Measurements from ENCODE around the gene ZFYVE1. TPM values are rescaled to one million over a fixed set of nuclear protein-coding genes. Genes with fewer than 3 reads are reported as not detected.
"Not testable (repeated sequence)": the region's sequence is repeated elsewhere in the genome, so short reads cannot be mapped to it uniquely, and the experiment has no call there.

ZFYVE1 gene
- total RNA-seq, 1 donor from 2014 or later: 30.7 TPM

DNA sequence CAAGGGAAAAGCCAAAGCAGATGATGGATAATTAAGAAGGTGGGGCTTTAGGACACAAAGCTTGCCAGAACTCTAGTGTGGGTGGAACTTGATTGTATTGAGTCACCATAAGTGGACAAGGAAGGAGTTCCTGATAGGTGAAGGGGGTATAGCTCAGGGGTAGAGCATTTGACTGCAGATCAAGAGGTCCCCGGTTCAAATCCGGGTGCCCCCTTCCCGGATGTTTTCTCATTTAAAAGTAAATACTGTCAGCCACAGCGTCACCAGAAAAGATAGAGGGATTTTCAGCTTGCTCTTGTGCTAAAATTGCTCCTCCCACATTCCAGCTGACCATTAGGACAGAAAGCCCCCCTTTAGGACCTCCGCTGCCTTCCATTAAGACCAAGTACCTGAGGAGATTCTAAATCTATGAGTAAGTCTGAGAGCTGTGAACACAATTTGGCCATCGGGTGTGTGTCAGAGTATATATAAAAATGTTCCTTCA, 64.0 kb downstream of the ZFYVE1 start:
- Mint-ChIP-seq H3K27ac (no peak overlapping the region), H3K4me1 (ENCODE audit: low read depth) (no peaks in the 10 kb centered on the region), H3K9me3 (ENCODE audit: low read depth) (no peaks in the 10 kb centered on the region), H3K36me3 (ENCODE audit: insufficient read depth) (peaks cover 19% of the 10 kb centered on the region), H3K4me3 (ENCODE audit: low read depth) (no peak overlapping the region), H3K27me3 (no peaks in the 10 kb centered on the region)
- no peak for DNase-seq (ENCODE audit: low spot score, unreplicated experiment)
- TF ChIP-seq, protein P1, sequence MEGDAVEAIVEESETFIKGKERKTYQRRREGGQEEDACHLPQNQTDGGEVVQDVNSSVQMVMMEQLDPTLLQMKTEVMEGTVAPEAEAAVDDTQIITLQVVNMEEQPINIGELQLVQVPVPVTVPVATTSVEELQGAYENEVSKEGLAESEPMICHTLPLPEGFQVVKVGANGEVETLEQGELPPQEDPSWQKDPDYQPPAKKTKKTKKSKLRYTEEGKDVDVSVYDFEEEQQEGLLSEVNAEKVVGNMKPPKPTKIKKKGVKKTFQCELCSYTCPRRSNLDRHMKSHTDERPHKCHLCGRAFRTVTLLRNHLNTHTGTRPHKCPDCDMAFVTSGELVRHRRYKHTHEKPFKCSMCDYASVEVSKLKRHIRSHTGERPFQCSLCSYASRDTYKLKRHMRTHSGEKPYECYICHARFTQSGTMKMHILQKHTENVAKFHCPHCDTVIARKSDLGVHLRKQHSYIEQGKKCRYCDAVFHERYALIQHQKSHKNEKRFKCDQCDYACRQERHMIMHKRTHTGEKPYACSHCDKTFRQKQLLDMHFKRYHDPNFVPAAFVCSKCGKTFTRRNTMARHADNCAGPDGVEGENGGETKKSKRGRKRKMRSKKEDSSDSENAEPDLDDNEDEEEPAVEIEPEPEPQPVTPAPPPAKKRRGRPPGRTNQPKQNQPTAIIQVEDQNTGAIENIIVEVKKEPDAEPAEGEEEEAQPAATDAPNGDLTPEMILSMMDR (IDR thresholded peaks at IDR 0.05; ENCODE audit: unreplicated experiment): no peak

DNA sequence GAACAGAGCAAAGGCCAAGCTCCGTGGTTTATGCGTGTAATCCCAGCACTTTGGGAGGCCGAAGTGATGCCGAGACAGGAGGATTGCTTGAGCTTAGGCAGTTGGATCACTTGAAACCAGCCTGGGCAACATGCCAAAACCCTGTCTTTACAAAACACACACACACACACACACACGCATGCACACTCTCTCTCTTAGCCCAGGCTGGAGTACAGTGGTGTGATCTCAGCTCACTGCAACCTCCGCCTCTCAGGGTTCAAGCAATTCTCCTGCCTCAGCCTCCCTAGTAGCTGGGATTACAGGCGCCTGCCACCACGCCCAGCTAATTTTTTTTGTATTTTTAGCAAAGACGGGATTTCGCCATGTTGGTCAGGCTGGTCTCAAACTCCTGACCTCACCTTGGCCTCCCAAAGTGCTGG, 64.6 kb downstream of the ZFYVE1 start:
- not testable (repeated sequence) for H3K27ac Mint-ChIP-seq; H3K9me3 Mint-ChIP-seq (ENCODE audit: low read depth); H3K4me3 Mint-ChIP-seq (ENCODE audit: low read depth); H3K4me1 Mint-ChIP-seq (ENCODE audit: low read depth); DNase-seq (ENCODE audit: low spot score, unreplicated experiment); H3K27me3 Mint-ChIP-seq
- H3K36me3 Mint-ChIP-seq (ENCODE audit: insufficient read depth): peaks cover 19% of the 10 kb centered on the region

DNA sequence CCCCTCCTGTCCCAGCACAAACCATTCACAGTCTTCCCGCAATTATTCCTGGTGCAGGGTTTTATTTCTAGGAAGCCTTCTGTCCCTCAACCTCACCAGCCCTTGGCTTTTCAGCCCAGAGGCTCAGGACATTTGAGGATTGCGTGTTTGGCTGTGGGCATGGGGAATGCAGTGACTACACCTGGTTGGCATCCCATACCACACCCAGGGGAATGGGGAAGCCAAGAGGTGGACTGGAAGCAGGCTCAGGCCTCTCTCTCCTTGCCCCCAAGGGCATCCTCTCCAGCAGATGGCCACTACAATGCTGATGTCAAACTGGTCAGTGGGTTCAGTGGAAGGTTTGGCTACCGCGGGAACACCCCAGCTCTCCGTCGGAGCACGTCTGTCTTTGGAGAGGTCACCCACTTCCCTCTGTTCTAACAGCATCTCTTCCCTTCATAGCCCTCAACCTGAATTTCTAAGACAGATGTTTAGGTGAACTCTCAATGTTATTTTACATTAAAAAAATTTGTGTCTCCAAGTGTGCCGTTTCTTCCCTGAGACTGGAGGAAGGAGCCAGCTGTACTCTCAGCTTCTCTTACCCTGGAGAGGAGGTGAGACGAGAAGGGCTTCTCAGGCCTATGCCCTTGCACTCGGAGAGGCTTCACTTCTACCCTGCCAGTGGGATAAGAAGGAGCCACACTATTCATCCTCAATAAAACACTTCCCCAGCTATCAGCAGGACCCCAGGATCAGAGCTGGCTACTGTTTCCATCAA, 65.1 kb downstream of the ZFYVE1 start:
- Mint-ChIP-seq H3K27me3 (no peaks in the 10 kb centered on the region), H3K36me3 (ENCODE audit: insufficient read depth) (peaks cover 17% of the 10 kb centered on the region), H3K9me3 (ENCODE audit: low read depth) (no peaks in the 10 kb centered on the region), H3K4me3 (ENCODE audit: low read depth) (no peak overlapping the region), H3K27ac (no peak overlapping the region), H3K4me1 (ENCODE audit: low read depth) (no peaks in the 10 kb centered on the region)
- no peak for DNase-seq (ENCODE audit: low spot score, unreplicated experiment)
- TF ChIP-seq, protein P1 (IDR thresholded peaks at IDR 0.05; ENCODE audit: unreplicated experiment): no peak

DNA sequence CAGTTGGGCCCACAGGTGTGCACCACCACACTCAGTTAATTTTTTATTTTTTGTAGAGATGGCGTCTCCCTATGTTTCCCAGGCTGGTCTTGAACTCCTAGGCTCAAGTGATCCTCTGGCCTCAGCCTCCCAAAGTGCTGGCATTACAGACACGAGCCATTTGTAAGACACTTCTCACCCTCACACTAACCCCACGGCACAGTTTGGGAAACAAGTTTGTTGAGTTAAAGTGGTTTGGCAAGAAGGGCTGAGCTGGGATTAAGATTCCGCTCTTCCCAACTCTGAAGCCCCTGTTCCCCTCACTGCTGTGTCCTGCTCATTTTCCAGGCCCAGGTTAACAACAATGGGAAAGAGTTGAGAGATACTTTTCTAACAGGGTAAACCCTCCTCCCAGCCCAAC, 65.9 kb downstream of the ZFYVE1 start:
- H3K36me3 Mint-ChIP-seq (ENCODE audit: insufficient read depth): peaks cover 21% of the 10 kb centered on the region
- not testable (repeated sequence) for H3K27ac Mint-ChIP-seq; DNase-seq (ENCODE audit: low spot score, unreplicated experiment); H3K4me1 Mint-ChIP-seq (ENCODE audit: low read depth); H3K9me3 Mint-ChIP-seq (ENCODE audit: low read depth); H3K27me3 Mint-ChIP-seq; H3K4me3 Mint-ChIP-seq (ENCODE audit: low read depth)

DNA sequence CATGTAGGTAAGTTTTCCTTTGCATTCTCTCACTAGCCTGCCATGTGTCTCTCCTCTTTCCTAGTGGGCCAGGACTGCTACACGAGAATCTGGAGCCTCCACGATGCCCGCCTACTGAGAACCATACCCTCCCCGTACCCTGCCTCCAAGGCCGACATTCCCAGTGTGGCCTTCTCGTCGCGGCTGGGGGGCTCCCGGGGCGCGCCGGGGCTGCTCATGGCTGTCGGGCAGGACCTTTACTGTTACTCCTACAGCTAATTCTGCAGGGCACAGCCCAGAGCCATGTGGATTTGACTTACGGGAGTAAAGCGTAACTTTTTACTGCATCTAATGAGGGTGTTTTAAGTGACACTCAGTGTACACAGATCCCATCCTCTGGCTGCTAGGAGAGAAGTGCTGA, 68.4 kb downstream of the ZFYVE1 start:
- H3K9me3 Mint-ChIP-seq (ENCODE audit: low read depth): no peaks in the 10 kb centered on the region
- TF ChIP-seq, protein P1 (IDR thresholded peaks at IDR 0.05; ENCODE audit: unreplicated experiment): no peak
- DNase-seq (ENCODE audit: low spot score, unreplicated experiment): no peak
- H3K27ac Mint-ChIP-seq: no peak overlapping the region
- H3K36me3 Mint-ChIP-seq (ENCODE audit: insufficient read depth): peaks cover 23% of the 10 kb centered on the region
- no peaks in the 10 kb centered on the region for H3K4me1 Mint-ChIP-seq (ENCODE audit: low read depth)
- H3K27me3 Mint-ChIP-seq: no peaks in the 10 kb centered on the region
- no peak overlapping the region for H3K4me3 Mint-ChIP-seq (ENCODE audit: low read depth)

DNA sequence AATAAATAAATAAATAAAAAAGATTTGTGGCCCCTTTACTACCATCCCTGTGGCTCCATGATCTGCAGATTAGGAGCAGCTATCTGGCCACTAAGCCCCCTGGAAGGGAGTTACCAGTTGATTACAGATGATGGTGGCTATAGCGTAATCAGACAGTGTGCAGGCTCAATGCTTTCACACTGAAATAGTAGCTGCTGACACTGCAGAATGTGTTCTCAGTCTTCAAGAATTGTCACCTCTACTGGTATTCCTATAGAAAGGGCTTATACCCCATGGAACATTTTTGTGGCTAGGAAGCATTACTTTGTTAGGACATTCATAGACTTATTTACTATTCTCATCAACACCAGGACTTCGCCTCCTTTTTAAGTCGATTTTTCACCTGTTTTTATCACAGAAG, 69.7 kb downstream of the ZFYVE1 start:
- Mint-ChIP-seq H3K9me3 (ENCODE audit: low read depth) (no peaks in the 10 kb centered on the region), H3K27me3 (no peaks in the 10 kb centered on the region), H3K27ac (no peak overlapping the region), H3K36me3 (ENCODE audit: insufficient read depth) (peaks cover 25% of the 10 kb centered on the region), H3K4me3 (ENCODE audit: low read depth) (no peak overlapping the region), H3K4me1 (ENCODE audit: low read depth) (no peaks in the 10 kb centered on the region)
- DNase-seq (ENCODE audit: low spot score, unreplicated experiment): no peak
- TF ChIP-seq, protein P1 (IDR thresholded peaks at IDR 0.05; ENCODE audit: unreplicated experiment): no peak

DNA sequence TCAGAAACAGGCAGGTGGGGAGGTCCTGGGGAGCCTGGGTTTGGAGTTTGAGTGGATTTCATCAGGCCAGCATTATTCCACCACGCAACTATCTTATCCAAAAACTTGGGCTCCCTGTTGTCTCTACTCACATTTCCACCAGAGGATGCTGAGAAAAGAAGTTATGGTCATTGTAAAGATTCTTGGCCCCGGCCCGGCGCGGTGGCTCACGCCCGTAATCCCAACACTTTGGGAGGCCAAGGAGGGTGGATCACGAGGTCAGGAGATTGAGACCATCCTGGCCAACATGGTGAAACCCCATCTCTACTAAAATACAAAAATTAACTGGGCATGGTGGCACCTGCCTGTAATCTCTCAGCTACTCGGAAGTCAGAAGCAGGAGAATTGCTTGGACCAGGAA, 70.2 kb downstream of the ZFYVE1 start:
- H3K36me3 Mint-ChIP-seq (ENCODE audit: insufficient read depth): peaks cover 26% of the 10 kb centered on the region
- not testable (repeated sequence) for H3K27ac Mint-ChIP-seq; H3K4me1 Mint-ChIP-seq (ENCODE audit: low read depth); H3K9me3 Mint-ChIP-seq (ENCODE audit: low read depth); H3K27me3 Mint-ChIP-seq; H3K4me3 Mint-ChIP-seq (ENCODE audit: low read depth); DNase-seq (ENCODE audit: low spot score, unreplicated experiment)

Measured in progenitor cell of endocrine pancreas (in vitro differentiated cells).